ENCODE results near the gene MUC7.

- TF ChIP-seq CTCF (IDR thresholded peaks at IDR 0.05) (no peak), POLR2A (IDR thresholded peaks at IDR 0.05) (no peak)
These were observed 29.5 kb upstream of the MUC7 start for GRCh38 chr4:70442474-70442873.

All from esophagus squamous epithelium (tissue), 4 donors.